Measurements from ENCODE around the gene TDO2.

- TF ChIP-seq FOXM1 (IDR thresholded peaks at IDR 0.05; ENCODE audit: borderline replicate concordance), result no peak
- no peak for TF ChIP-seq BHLHE40 (IDR thresholded peaks at IDR 0.05; ENCODE audit: borderline replicate concordance)
- TF ChIP-seq CTBP1 (IDR thresholded peaks at IDR 0.05; ENCODE audit: borderline replicate concordance), result no peak
- no peak for TF ChIP-seq FOXA1 (IDR thresholded peaks at IDR 0.05)
- TF ChIP-seq L3MBTL2 (conservative IDR thresholded peaks at IDR 0.05), result no peak
- no peak for TF ChIP-seq HDGF (IDR thresholded peaks at IDR 0.05; ENCODE audit: borderline replicate concordance)
Measured at GRCh38 chr4:155924637-155925036, 21.1 kb downstream of the TDO2 start.
